ENCODE data around the gene CYFIP2.

The CYFIP2 gene

GRCh38 chr5:157345067-157345466 is 79.1 kb downstream of the CYFIP2 start:
- DNase-seq (ENCODE audit: low read depth), result no peak
- no peak overlapping the region for H3K4me3 ChIP-seq (replicated peaks; ENCODE audit: low read depth, low read length)
- no peak for TF ChIP-seq CTCF (IDR thresholded peaks at IDR 0.05; ENCODE audit: low read length, missing control alignments)

- no peak overlapping the region for H3K4me3 ChIP-seq (replicated peaks; ENCODE audit: low read depth, low read length)
- no peak for TF ChIP-seq CTCF (IDR thresholded peaks at IDR 0.05; ENCODE audit: low read length, missing control alignments)
- DNase-seq (ENCODE audit: low read depth), result no peak
These were observed 79.6 kb downstream of the CYFIP2 start for GRCh38 chr5:157345485-157345884.

GRCh38 chr5:157347301-157348048 is 81.6 kb downstream of the CYFIP2 start:
- H3K4me3 ChIP-seq (replicated peaks; ENCODE audit: low read depth, low read length), result no peak overlapping the region
- DNase-seq (ENCODE audit: low read depth), result no peak
- no peak for TF ChIP-seq CTCF (IDR thresholded peaks at IDR 0.05; ENCODE audit: low read length, missing control alignments)

- TF ChIP-seq CTCF (IDR thresholded peaks at IDR 0.05; ENCODE audit: low read length, missing control alignments), result no peak
- no peak overlapping the region for H3K4me3 ChIP-seq (replicated peaks; ENCODE audit: low read depth, low read length)
- DNase-seq (ENCODE audit: low read depth), result no peak
These were observed 82.1 kb downstream of the CYFIP2 start for GRCh38 chr5:157348049-157348400.

- no peak for TF ChIP-seq CTCF (IDR thresholded peaks at IDR 0.05; ENCODE audit: low read length, missing control alignments)
- no peak overlapping the region for H3K4me3 ChIP-seq (replicated peaks; ENCODE audit: low read depth, low read length)
- DNase-seq (ENCODE audit: low read depth), result peak; percentile 27
These were observed 85.2 kb downstream of the CYFIP2 start for GRCh38 chr5:157350939-157351801.

- no peak overlapping the region for H3K4me3 ChIP-seq (replicated peaks; ENCODE audit: low read depth, low read length)
- TF ChIP-seq CTCF (IDR thresholded peaks at IDR 0.05; ENCODE audit: low read length, missing control alignments), result no peak
- no peak for DNase-seq (ENCODE audit: low read depth)
These were observed 85.8 kb downstream of the CYFIP2 start for GRCh38 chr5:157351802-157352092.

All from fibroblast of pulmonary artery (primary cell).